Gastroesophageal sphincter (tissue), 4 donors: ENCODE data around the gene MAPK4. TPM values are rescaled to one million over a fixed set of nuclear protein-coding genes. Genes with fewer than 3 reads are reported as not detected.
A peak's percentile ranks its signal among the peaks of the same experiment; 100 is the strongest.

Source experiments
- ATAC-seq: fragments of 150-250 bp; one replicate; pipeline ENCODE4 v1.9.1; 2016; ENCODE audit warnings: mild to moderate bottlenecking, moderate library complexity
- H3K27ac ChIP-seq, 4 donors: fragments of 200-600 bp; sonication (generic) in 3 of 4; 1 replicate in 3 of 4; 2 replicates in 1 of 4; pipeline ENCODE4 v1.5.1; 2016 to 2019
- H3K27me3 ChIP-seq: fragments of 200-600 bp; sonication (generic); one replicate; pipeline ENCODE4 v1.5.1; 2019
- H3K36me3 ChIP-seq, 2 donors: fragments of 200-600 bp; sonication (generic); one replicate each; pipeline ENCODE4 v1.5.1; 2019; ENCODE audit warnings: control low read depth in 1 of 2
- H3K4me1 ChIP-seq, 3 donors: fragments of 200-600 bp; sonication (generic); 1 replicate in 2 of 3; 2 replicates in 1 of 3; pipeline ENCODE4 v1.5.1; 2016 to 2019; ENCODE audit warnings: control low read depth in 2 of 3
- H3K4me3 ChIP-seq, 2 donors: fragments of 200-600 bp; sonication (generic); one replicate each; pipeline ENCODE4 v1.5.1; 2019; ENCODE audit warnings: mild to moderate bottlenecking in 1 of 2, moderate library complexity in 1 of 2
- H3K9me3 ChIP-seq, 3 donors: fragments of 200-600 bp; sonication (generic); one replicate each; pipeline ENCODE4 v1.5.1; 2017 to 2019; ENCODE audit warnings: control low read depth in 2 of 3
- EP300 ChIP-seq: sonication (generic); formaldehyde crosslinking; IDR thresholded peaks from one replicate; pipeline ENCODE4 v1.6.1; 2017; ENCODE audit warnings: antibody characterized with exemption, mild to moderate bottlenecking
- POLR2A ChIP-seq, 2 donors: fragments of 450-650 bp; IDR thresholded peaks; one replicate each; pipeline ENCODE4 v1.6.1; 2017; ENCODE audit warnings: antibody characterized with exemption in 2 of 2, mild to moderate bottlenecking in 2 of 2, moderate library complexity in 1 of 2
- POLR2AphosphoS5 ChIP-seq: sonication (generic); formaldehyde crosslinking; IDR thresholded peaks from one replicate; pipeline ENCODE4 v1.6.1; 2017; ENCODE audit warnings: antibody characterized with exemption
- WGBS, 2 donors: methylation state at CpG; one replicate each; pipeline ENCODE4 v1.1.5; 2018; ENCODE audit warnings: low coverage in 1 of 2; 5-methylcytosine and 5-hydroxymethylcytosine counted together
- total RNA-seq, 4 donors: library from RNA; depleted of rRNA; stranded (reverse); fragments of >200 nt; gene quantifications; one replicate each; pipeline ENCODE4 v1.1.0, GENCODE V29; 2016
- TF ChIP-seq, protein P1 (sequence below), 4 experiments: fragments of 200-600 bp in 2 of 4; fragments of 450-650 bp in 2 of 4; sonication (generic) in 1 of 4; IDR thresholded peaks; one replicate each; pipeline ENCODE4 v1.5.1; 2017 to 2019; ENCODE audit warnings: antibody characterized with exemption in 4 of 4, mild to moderate bottlenecking in 2 of 4, moderate library complexity in 2 of 4

Gene MAPK4
- total RNA-seq, 4 donors from 2014 or later: 9.3 to 13.7 (median 10.6) TPM

DNA sequence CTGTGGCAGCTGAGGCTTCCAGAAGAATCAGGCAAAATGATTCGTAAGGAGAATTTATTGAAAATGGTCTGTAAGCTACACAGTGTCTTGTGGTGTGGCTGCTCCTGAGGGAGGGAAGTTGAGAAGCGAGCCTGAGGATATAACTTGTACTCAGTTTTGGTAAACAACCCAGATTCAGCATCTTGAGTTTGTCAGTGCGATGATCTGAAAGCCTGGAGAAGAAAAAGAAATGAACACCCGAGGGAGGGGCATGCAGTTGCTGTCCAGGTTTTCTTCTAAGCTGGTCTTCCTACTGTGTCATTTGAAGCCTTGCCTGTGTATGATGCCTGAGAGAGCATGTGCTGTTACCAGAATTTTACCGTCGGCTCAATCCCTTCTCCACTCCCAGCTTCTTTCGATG, 87.3 kb downstream of the MAPK4 start:
- no peak for TF ChIP-seq EP300
- no peak for TF ChIP-seq POLR2A (IDR thresholded peaks at IDR 0.05)
- TF ChIP-seq POLR2AphosphoS5: no peak
- no peak overlapping the region for H3K27ac ChIP-seq
- no peaks in the 10 kb centered on the region for H3K27me3 ChIP-seq
- no peak overlapping the region for H3K4me3 ChIP-seq
- WGBS, 2 donors: 51 to 57% methylated on average over 3 to 7 of the region's 7 CpGs
- no peaks in the 10 kb centered on the region for H3K36me3 ChIP-seq
- ATAC-seq: no peak
- no peaks in the 10 kb centered on the region for H3K9me3 ChIP-seq
- H3K4me1 ChIP-seq: peaks cover 0 to 36% (median 9%) of the 10 kb centered on the region in 3 donors

DNA sequence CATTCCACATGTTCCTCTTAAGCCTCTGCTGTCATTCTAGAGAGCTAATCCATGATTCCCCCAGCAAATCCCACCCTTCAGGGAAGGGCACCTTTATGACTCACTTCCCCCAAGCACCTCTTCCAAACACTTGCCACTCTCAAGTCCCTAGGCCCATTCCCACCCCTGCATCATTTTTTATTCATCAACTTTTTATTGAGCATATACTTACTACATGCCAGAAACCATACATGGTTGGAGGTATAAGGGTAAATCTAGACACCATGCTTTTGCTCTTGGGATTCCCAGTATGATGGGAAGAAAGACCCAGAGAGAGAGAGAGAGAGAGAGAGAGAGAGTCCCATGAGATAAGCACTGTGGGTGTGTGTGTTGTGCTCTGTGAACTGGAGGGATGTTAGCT, 87.9 kb downstream of the MAPK4 start:
- no peak for ATAC-seq
- H3K9me3 ChIP-seq: no peaks in the 10 kb centered on the region
- no peaks in the 10 kb centered on the region for H3K27me3 ChIP-seq
- H3K4me3 ChIP-seq: no peak overlapping the region
- H3K27ac ChIP-seq: no peak overlapping the region
- H3K4me1 ChIP-seq: peaks cover 0 to 38% (median 9%) of the 10 kb centered on the region in 3 donors
- no peaks in the 10 kb centered on the region for H3K36me3 ChIP-seq
- no peak for TF ChIP-seq EP300
- no peak for TF ChIP-seq POLR2A (IDR thresholded peaks at IDR 0.05)
- TF ChIP-seq, protein P1, sequence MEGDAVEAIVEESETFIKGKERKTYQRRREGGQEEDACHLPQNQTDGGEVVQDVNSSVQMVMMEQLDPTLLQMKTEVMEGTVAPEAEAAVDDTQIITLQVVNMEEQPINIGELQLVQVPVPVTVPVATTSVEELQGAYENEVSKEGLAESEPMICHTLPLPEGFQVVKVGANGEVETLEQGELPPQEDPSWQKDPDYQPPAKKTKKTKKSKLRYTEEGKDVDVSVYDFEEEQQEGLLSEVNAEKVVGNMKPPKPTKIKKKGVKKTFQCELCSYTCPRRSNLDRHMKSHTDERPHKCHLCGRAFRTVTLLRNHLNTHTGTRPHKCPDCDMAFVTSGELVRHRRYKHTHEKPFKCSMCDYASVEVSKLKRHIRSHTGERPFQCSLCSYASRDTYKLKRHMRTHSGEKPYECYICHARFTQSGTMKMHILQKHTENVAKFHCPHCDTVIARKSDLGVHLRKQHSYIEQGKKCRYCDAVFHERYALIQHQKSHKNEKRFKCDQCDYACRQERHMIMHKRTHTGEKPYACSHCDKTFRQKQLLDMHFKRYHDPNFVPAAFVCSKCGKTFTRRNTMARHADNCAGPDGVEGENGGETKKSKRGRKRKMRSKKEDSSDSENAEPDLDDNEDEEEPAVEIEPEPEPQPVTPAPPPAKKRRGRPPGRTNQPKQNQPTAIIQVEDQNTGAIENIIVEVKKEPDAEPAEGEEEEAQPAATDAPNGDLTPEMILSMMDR (IDR thresholded peaks at IDR 0.05): no peak
- no peak for TF ChIP-seq POLR2AphosphoS5

DNA sequence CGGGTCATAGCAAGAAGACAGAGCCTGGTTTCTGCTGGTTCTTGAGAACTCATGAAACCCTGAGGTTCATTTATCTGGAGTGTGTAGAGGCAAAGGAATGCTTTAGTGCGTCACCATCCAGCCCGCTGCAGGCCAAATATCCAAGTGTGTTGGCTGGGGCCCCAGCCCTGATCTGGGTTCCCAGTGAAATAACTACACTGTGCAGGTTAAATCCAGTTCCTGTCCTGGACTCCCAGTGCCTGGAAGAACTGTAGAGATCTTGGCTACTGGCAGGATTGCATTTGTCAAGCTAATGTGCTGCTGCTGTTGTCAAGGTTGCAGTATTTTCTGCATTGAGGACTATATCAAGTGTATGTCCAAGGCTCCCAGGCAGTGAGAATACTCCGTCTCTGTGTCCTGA, 89.9 kb downstream of the MAPK4 start:
- peak; percentile 91 for ATAC-seq

DNA sequence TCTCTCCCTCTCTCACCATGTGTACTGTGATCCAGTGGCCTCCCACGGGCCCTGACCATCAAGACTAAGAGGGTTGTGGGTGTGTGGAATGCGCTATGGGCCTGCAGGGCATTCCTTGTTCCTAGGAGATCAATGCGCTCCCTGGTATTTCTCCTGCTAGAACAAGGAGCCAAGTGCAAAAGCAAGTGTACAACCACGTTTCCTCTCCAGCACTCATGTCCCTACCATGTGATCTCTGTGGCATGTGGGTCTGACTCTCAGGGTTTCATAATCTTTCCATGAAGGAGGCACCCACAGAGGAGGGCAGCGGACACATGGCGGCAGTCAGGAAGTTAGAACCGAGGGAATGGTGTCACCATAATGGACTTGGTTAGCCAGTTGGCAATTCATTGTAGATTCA, 91.4 kb downstream of the MAPK4 start:
- H3K27ac ChIP-seq: peak overlapping the region in 3 of 4 donors; percentile 83 to 88 (median 83)
- H3K36me3 ChIP-seq: no peaks in the 10 kb centered on the region
- WGBS, 2 donors: 79 to 80% methylated on average over 3 to 4 of the region's 7 CpGs
- H3K27me3 ChIP-seq: no peaks in the 10 kb centered on the region
- TF ChIP-seq, protein P1 (IDR thresholded peaks at IDR 0.05): no peak
- TF ChIP-seq POLR2AphosphoS5: no peak
- no peak for TF ChIP-seq EP300
- TF ChIP-seq POLR2A (IDR thresholded peaks at IDR 0.05): no peak
- H3K4me3 ChIP-seq: no peak overlapping the region
- no peaks in the 10 kb centered on the region for H3K9me3 ChIP-seq
- no peak for ATAC-seq
- peaks cover 3 to 72% (median 24%) of the 10 kb centered on the region in 3 donors for H3K4me1 ChIP-seq

More for the DNA sequence above, 89.9 kb downstream of the MAPK4 start:
- Histone ChIP-seq H3K4me1 (peaks cover 3 to 57% (median 17%) of the 10 kb centered on the region in 3 donors), H3K9me3 (no peaks in the 10 kb centered on the region), H3K27ac (peak overlapping the region; percentile 75 to 88 (median 83)), H3K27me3 (no peaks in the 10 kb centered on the region), H3K36me3 (no peaks in the 10 kb centered on the region), H3K4me3 (no peak overlapping the region)
- no peak for TF ChIP-seq EP300
- no peak for TF ChIP-seq POLR2A (IDR thresholded peaks at IDR 0.05)
- peak; percentile 69 for TF ChIP-seq POLR2AphosphoS5
- 33% methylated on average over 1 of the region's 4 CpGs; no CpG with 5 or more reads in 1 of the 2 donors for WGBS, 2 donors

DNA sequence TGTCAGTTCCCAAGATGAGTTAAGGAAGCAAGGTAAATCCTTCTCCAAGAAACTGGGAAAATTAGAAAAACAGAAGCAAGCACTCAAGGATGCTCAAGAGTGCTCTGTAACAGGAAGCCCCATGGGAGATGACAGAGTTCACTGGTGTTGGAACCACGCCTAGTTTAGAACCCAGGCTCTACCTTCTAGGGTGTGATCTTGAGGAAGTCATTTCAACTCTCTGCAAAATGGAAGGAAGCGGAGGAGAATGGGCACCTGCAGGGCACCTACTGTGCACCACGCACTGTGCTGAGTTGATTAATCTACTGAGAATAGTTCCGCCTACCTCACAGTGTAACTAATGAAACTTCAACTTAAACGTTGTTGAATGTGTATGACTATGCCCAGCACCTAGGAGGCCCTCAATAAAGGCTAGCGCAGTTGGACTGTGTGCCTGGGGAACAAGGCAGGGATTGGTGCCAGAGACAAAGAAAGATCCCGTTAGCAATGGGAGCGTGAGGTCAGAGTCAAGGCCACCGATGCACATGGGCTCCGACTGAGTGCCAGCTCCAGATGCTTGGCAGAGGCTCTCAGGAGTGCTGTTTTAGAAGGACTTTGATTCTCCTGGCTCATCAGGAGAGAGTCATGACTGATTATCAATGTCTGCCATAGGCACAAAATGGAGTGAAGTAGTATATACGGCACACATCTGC, 93.7 kb downstream of the MAPK4 start:
- Histone ChIP-seq H3K9me3 (no peaks in the 10 kb centered on the region), H3K4me3 (no peak overlapping the region), H3K36me3 (no peaks in the 10 kb centered on the region), H3K27ac (peak overlapping the region; percentile 84 to 97 (median 92)), H3K27me3 (no peaks in the 10 kb centered on the region), H3K4me1 (peaks cover 3 to 81% (median 24%) of the 10 kb centered on the region in 3 donors)
- TF ChIP-seq POLR2A (IDR thresholded peaks at IDR 0.05) (no peak), EP300 (no peak), POLR2AphosphoS5 (no peak)
- TF ChIP-seq, protein P1 (IDR thresholded peaks at IDR 0.05): no peak
- no peak for ATAC-seq
- 42 to 90% methylated on average over 5 to 7 of the region's 11 CpGs for WGBS, 2 donors

DNA sequence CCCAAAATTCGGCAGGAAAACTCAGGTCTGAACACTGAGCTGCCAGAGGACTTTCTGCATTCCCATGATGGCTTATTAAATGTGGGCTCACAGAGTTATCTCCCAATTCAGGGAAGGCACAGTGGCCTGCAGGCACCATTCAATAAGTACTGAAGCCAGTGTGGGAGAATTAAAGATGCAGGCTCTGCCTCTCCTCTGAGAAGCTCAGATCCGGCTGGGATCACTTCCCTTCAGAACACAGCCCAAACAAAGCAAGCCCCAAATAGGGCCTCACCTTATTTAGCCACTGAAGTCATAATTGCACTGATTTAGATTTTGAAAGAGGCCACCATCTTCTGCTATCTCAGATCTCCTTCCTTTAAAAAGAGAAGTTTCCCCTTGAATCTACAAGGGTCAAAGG, 94.3 kb downstream of the MAPK4 start:
- no peaks in the 10 kb centered on the region for H3K9me3 ChIP-seq
- H3K4me3 ChIP-seq: peak overlapping the region in 1 of 2 donors; percentile 23
- ATAC-seq: no peak
- H3K27me3 ChIP-seq: no peaks in the 10 kb centered on the region
- WGBS, 2 donors: 50 to 61% methylated on average over 2 of the region's 2 CpGs
- peaks cover 3 to 84% (median 24%) of the 10 kb centered on the region in 3 donors for H3K4me1 ChIP-seq
- H3K36me3 ChIP-seq: no peaks in the 10 kb centered on the region
- peak overlapping the region; percentile 84 to 97 (median 92) for H3K27ac ChIP-seq
- TF ChIP-seq POLR2A (IDR thresholded peaks at IDR 0.05): no peak
- no peak for TF ChIP-seq EP300
- TF ChIP-seq POLR2AphosphoS5: no peak
- TF ChIP-seq, protein P1 (IDR thresholded peaks at IDR 0.05): no peak
